GM23338 (cell line): ENCODE data around the gene PLIN5.

ENCODE experiments used
- CREB1 ChIP-seq: fragments of 250-450 bp; sonication (Bioruptor Pico); IDR thresholded peaks from 2 replicates; pipeline ENCODE4 v1.5.0; 2020; ENCODE audit warnings: low read depth, mild to moderate bottlenecking, moderate library complexity
- CTCF ChIP-seq, 2 experiments: fragments of 200-600 bp in 1 of 2; sonication (generic) in 1 of 2; conservative IDR thresholded peaks; 2 replicates each; pipeline versions ENCODE4 v1.5.1 to v1.6.1; 2016 to 2017; ENCODE audit warnings: antibody characterized with exemption in 2 of 2, low read depth in 2 of 2, mild to moderate bottlenecking in 2 of 2, moderate library complexity in 1 of 2
- EZH2 ChIP-seq: fragments of 200-600 bp; sonication (generic); IDR thresholded peaks from one replicate; pipeline ENCODE4 v1.8.0; 2017; ENCODE audit warnings: antibody characterized with exemption, mild to moderate bottlenecking, low read depth; ENCODE audit not compliant: unreplicated experiment
- EZH2phosphoT487 ChIP-seq: fragments of 200-600 bp; sonication (generic); IDR thresholded peaks from one replicate; pipeline ENCODE4 v1.8.1; 2018; ENCODE audit warnings: antibody characterized with exemption; ENCODE audit not compliant: unreplicated experiment
- JUNB ChIP-seq: IDR thresholded peaks from one replicate; pipeline ENCODE4 v1.6.1; 2016; ENCODE audit warnings: antibody characterized with exemption; ENCODE audit not compliant: unreplicated experiment
- NANOG ChIP-seq: IDR thresholded peaks from 2 replicates; pipeline ENCODE4 v1.6.1; 2016; ENCODE audit warnings: antibody characterized with exemption, borderline replicate concordance
- POLR2AphosphoS5 ChIP-seq: IDR thresholded peaks from 2 replicates; pipeline ENCODE4 v1.6.1; 2016; ENCODE audit warnings: antibody characterized with exemption, low read depth
- REST ChIP-seq: IDR thresholded peaks from one replicate; pipeline ENCODE4 v1.6.1; 2018; ENCODE audit warnings: antibody characterized with exemption; ENCODE audit not compliant: unreplicated experiment

GRCh38 chr19:4507150-4507452 lies 27.9 kb downstream of the PLIN5 start:
- TF ChIP-seq CTCF (conservative IDR thresholded peaks at IDR 0.05; ENCODE audit: low read depth in 2 of 2), result no peak
- TF ChIP-seq EZH2phosphoT487, result no peak
- no peak for TF ChIP-seq JUNB
- no peak for TF ChIP-seq CREB1 (CRISPR knock-in tag)
- TF ChIP-seq POLR2AphosphoS5, result no peak; the same call in 1 of the 2 replicates
- no peak for TF ChIP-seq REST
- no peak for TF ChIP-seq NANOG
- TF ChIP-seq EZH2, result no peak
